Activated naive CD4-positive, alpha-beta T cell treated with anti-CD3 and anti-CD28 coated beads, Interleukin-2, amount 50 U/mL, for 16 hours (primary cell): ENCODE data around the gene TAF4.

ENCODE experiments used
- DNase-seq: peaks from one replicate; pipeline ENCODE4 v3.0.0-alpha.2; 2020

The TAF4 gene

GRCh38 chr20:61940976-61941720, 124.5 kb downstream of the TAF4 start:
- DNase-seq = no peak

- no peak for DNase-seq
Observed at GRCh38 chr20:61940491-61940890, 125.2 kb downstream of the TAF4 start.

DNA sequence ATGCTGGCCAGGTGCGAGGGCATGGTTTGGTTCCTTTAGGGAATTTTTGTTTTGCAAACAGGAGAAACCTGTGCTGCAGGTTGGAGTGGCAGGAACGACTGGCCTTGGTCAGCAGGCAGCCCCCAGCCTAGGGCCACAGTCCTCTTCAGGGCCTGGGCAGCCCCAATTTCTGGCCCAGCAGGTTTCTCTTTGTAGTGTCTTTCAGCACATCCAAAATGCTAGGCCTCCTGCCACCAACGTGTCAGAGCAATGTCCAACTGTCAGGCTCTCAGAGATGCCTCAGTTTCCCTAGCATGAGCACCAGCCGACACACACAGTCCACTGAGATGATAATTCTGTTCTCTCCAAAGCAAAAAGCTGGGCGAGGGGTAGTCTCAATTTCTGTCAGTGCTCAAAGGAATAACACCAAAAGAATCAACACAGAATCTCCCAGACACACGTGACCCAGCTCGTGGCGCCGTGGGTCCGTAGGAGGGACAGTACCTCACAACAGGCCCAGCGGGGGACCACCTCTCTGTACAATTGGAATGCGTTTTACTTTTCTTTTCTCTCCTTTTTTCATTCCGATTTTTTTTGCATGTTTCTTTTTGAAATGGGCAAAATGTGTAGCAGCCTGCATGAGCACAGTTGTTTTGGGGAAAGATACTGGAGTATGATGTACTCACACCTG, 125.9 kb downstream of the TAF4 start:
- DNase-seq = no peak

- DNase-seq = peak; percentile 7
Observed at GRCh38 chr20:61938839-61939690, 126.6 kb downstream of the TAF4 start.

DNA sequence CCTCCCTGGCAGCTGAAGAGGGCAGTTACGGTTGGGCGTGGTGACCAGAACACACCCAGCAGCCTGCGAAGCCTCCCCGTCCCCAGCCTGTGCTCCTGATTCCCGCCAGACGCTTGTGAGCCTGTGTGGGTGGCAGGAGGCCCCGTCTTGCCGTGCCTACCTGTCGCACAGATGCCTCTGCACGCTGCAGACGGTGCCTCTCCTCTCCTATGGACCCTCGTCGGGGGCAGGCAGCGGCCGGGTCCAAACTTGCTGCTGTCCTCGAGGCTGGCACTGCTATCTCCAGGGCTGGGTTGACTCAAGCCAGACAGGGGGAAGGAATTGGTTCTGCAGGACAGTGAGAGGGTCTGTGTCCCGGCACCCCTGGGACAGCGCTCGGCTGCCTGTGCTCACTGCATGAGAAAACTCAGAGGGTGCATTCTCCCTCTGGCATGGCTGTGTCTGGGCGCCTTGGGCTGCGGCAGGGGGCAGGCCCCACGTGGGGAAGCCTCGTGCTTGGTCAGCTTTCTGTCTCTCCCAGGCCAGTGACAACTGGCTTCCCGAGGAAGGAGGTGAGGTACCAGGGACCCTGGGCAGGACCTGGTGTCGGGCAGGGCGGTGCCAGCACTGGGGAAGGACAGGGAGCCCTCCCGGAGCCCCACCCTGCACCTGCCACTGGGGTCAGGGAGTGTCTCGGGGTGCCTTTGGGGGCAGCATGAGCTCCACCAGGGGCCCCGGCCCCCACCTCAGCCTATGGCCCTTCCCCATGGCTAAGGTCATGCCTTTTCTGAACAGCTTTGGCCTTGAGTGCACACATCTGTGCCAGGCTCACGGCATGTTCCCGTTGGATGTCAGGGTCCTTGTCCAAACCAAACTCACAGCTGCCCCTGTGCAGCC, 127.5 kb downstream of the TAF4 start:
- DNase-seq = peak; percentile 6

GRCh38 chr20:61937146-61937962, 128.3 kb downstream of the TAF4 start:
- peak; percentile 5 for DNase-seq

DNA sequence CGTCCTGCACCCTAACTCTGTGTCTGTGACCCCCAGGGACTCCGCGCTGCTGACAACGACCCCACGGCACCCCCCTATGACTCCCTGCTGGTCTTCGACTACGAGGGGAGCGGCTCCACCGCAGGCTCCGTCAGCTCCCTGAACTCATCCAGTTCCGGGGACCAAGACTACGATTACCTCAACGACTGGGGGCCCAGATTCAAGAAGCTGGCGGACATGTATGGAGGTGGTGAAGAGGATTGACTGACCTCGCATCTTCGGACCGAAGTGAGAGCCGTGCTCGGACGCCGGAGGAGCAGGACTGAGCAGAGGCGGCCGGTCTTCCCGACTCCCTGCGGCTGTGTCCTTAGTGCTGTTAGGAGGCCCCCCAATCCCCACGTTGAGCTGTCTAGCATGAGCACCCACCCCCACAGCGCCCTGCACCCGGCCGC, 129.0 kb downstream of the TAF4 start:
- peak; percentile 5 for DNase-seq

GRCh38 chr20:61935926-61936700, 129.6 kb downstream of the TAF4 start:
- DNase-seq = peak; percentile 1

DNA sequence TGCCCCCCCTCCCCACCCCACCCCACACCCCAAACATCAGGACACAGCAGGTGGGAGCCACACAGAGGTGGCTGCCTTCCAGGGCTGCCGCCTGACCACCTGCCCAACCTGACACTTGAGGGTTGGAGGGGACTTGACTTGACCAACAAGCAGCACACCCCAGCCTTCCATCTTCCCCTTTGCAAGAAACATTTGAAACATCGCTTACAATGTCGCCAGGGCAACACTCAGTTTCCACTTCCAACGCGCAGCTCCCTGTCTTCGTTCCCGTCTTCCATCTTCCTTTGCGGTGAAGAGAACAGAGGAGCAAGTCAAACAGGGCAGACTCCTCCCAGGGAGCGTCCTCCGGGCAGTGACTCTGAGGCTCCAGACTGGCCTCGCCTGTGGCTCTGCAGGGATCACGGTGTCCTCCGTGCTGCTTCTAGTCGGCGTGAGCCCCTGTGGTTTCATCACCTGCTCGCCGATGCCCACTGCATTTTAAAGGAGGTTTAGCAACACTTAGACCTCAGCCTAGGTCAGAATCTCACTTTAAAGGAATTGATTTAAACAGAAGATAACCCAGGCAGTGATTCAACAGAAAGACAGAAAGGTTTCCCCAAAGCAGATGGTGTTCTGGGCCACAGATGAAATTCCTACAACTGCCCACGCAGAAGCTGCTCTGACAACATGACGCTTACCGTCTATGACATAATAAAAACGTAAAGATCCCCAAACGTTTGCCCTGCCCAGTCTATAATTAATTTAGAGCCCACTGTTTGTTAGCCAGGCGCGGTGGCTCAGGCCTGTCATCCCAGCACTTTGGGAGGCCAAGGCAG, 130.8 kb downstream of the TAF4 start:
- DNase-seq = no peak

DNA sequence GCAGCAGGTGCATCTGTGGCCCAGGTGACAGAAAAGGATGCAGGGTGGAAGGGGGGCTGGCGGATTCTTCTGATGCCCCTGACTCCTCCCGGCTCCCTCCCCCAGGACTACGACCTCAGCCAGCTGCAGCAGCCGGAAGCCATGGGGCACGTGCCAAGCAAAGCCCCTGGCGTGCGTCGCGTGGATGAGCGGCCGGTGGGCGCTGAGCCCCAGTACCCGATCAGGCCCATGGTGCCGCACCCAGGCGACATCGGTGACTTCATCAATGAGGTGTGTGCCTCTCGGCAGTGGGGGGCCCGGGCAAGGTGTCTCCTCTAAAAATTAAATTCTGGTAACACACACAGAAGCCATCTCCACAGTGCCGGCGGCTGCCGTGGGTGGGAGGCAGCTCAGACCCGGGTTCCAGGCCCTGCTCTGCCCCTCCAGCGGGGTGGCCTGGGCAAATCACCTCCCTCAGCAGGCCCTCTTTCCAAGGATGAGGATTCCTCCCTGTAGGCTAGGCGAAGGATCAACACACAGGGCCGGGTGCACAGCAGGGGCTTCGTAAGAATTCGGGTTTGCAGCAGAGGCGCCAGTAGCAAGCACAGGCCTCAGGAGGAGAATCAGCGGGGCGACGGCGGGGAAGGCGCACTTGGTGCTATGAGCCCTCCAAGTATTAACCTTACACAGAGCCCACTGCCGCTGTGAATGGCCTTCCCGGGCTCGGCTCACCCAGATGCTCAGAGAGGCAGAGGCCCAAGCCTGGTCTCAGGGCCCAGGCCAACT, 131.5 kb downstream of the TAF4 start:
- DNase-seq = peak; percentile 8

DNA sequence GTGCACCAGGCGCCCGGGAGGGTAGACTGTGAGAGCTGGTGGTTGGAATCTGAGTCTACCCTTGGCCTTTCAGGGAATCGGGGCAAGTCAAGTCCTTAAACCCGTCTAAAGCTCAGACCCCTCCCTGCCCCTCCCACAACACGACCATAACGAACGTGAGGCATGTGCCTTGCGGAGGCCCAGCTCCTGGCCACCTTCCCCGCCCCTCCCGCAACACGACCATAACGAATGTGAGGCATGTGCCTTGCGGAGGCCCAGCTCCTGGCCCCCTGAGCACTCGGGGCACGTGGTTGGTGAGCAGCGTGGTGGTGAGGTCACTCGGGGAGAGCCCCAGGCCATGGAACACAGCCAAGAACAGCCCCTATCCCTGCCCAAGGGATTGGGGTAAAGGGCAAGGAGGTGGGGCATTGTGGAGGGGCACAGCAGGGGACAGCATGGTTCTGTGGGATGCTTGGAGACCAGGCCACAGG, 132.2 kb downstream of the TAF4 start:
- DNase-seq = peak; percentile 1

GRCh38 chr20:61932711-61933480, 132.8 kb downstream of the TAF4 start:
- DNase-seq = peak; percentile 7

DNA sequence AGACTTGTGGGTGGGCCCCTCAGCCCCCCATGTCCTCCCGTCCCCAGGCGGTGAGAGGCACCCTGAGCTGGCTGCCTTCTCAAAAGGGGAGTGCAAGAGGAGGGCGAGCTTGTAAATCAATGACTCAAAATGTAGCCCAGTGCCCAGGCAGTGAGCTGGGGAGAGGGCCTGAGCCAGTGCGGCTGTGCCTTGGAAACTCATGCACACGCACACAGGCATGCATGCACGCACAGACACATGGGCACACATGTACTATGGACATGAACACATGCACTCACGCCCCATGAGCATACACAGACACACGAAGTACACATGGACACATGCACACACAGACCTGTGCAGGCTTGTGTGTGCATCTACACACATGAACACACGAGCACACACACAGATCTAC, 133.5 kb downstream of the TAF4 start:
- DNase-seq = peak; percentile 1

- peak; percentile 3 for DNase-seq
Observed at GRCh38 chr20:61931476-61932198, 134.0 kb downstream of the TAF4 start.

DNA sequence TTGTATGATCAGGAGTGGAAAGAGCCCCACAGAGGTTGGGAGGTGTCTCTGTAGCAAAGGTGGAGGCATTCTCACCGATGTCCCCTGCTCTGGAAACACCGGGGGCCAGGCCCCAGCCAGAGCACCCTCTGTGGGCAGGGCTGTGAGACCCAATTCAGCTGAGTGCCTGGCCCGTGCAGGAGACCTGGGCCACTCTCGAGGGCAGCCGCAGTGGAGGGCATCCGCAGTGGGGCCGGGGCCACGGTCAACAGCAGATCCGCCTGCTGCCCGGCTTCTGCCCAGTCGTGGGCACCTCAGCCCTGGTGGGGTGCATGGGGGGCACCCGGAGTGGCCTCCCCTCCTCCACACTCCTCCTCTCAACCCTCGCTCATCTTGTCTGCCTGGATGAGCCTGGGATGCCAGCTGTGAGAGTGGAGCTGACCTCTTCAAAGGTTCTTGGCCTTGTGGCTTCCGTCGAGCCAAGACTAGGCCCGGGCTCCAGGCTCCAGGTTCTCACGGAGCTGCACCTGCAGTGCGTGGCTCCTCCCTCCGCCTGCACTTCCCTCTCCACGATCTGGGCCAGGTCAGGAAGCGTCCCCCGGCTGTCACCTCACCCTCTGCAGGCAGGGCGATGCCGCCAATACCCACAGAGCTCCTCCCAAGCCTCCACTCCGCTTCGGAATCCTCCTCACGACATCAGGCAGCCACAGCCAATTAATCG, 134.8 kb downstream of the TAF4 start:
- peak; percentile 8 for DNase-seq

GRCh38 chr20:61929971-61930666, 135.6 kb downstream of the TAF4 start:
- no peak for DNase-seq
